Mesenchymal stem cell (in vitro differentiated cells and primary cell): Measurements from ENCODE around the gene NOS3.

Source experiments
- DNase-seq: peaks from one replicate; pipeline ENCODE4 v3.0.0-alpha.2; 2013
- H2AFZ ChIP-seq: one replicate; pipeline ENCODE4 v1.6.1; 2013; ENCODE audit warnings: low read depth, mild to moderate bottlenecking, control low read depth, inconsistent platforms, low read length, moderate library complexity
- H2AK5ac ChIP-seq: 2 replicates; pipeline ENCODE4 v1.6.1; 2013; ENCODE audit warnings: low read length, moderate library complexity, mild to moderate bottlenecking, inconsistent platforms; ENCODE audit not compliant: severe bottlenecking
- H2BK120ac ChIP-seq: one replicate; pipeline ENCODE4 v1.6.1; 2013; ENCODE audit warnings: low read depth, mild to moderate bottlenecking, inconsistent platforms, low read length, moderate library complexity
- H2BK12ac ChIP-seq, 2 experiments: one replicate each; pipeline ENCODE4 v1.6.1; 2013; ENCODE audit warnings: inconsistent platforms in 2 of 2, low read length in 2 of 2, mild to moderate bottlenecking in 2 of 2, moderate library complexity in 2 of 2, control low read depth in 1 of 2
- H2BK15ac ChIP-seq: one replicate; pipeline ENCODE4 v1.6.1; 2013; ENCODE audit warnings: mild to moderate bottlenecking, low read depth, inconsistent platforms; ENCODE audit not compliant: poor library complexity, severe bottlenecking
- H2BK5ac ChIP-seq: 2 replicates; pipeline ENCODE4 v1.6.1; 2013; ENCODE audit warnings: low read depth, mild to moderate bottlenecking, low read length, control low read depth, inconsistent platforms; ENCODE audit not compliant: poor library complexity, severe bottlenecking
- H3K14ac ChIP-seq, 2 experiments: one replicate each; pipeline ENCODE4 v1.6.1; 2013; ENCODE audit warnings: inconsistent platforms in 2 of 2, low read length in 2 of 2, control low read depth in 1 of 2, mild to moderate bottlenecking in 1 of 2, moderate library complexity in 1 of 2
- H3K18ac ChIP-seq, 2 experiments: one replicate each; pipeline ENCODE4 v1.6.1; 2013; ENCODE audit warnings: inconsistent platforms in 2 of 2, low read length in 2 of 2, control low read depth in 1 of 2, low read depth in 1 of 2, mild to moderate bottlenecking in 1 of 2
- H3K23ac ChIP-seq, 2 experiments: one replicate each; pipeline ENCODE4 v1.6.1; 2013; ENCODE audit warnings: inconsistent platforms in 2 of 2, low read length in 2 of 2, mild to moderate bottlenecking in 2 of 2, moderate library complexity in 2 of 2, control low read depth in 1 of 2
- H3K27ac ChIP-seq: 2 replicates; pipeline ENCODE4 v1.5.1; 2013; ENCODE audit warnings: mild to moderate bottlenecking, moderate library complexity, low read length, control low read depth, inconsistent platforms; ENCODE audit not compliant: poor library complexity, severe bottlenecking
- H3K27me3 ChIP-seq, 2 experiments: 2 replicates each; pipeline versions ENCODE4 v1.6.1 to v1.7.0; 2013; ENCODE audit warnings: low read length in 2 of 2, mild to moderate bottlenecking in 2 of 2, moderate library complexity in 2 of 2, control low read depth in 1 of 2, inconsistent platforms in 1 of 2; ENCODE audit not compliant: control insufficient read depth in 1 of 2, insufficient read depth in 1 of 2
- H3K36me3 ChIP-seq, 2 experiments: 2 replicates each; pipeline versions ENCODE4 v1.6.1 to v1.7.0; 2013; ENCODE audit warnings: low read length in 2 of 2, control low read depth in 1 of 2, inconsistent platforms in 1 of 2, low read depth in 1 of 2, mild to moderate bottlenecking in 1 of 2; ENCODE audit not compliant: insufficient read depth in 2 of 2, control insufficient read depth in 1 of 2
- H3K4ac ChIP-seq, 2 experiments: one replicate each; pipeline ENCODE4 v1.6.1; 2013; ENCODE audit warnings: inconsistent platforms in 2 of 2, low read length in 2 of 2, mild to moderate bottlenecking in 2 of 2, moderate library complexity in 2 of 2, control low read depth in 1 of 2, low read depth in 1 of 2
- H3K4me1 ChIP-seq: 2 replicates; pipeline ENCODE4 v1.6.1; 2013; ENCODE audit warnings: low read depth, low read length, control low read depth; ENCODE audit not compliant: control insufficient read depth, insufficient read depth
- H3K4me2 ChIP-seq: 2 replicates; pipeline ENCODE4 v1.6.1; 2013; ENCODE audit warnings: low read length, mild to moderate bottlenecking, inconsistent platforms; ENCODE audit not compliant: poor library complexity, severe bottlenecking
- H3K4me3 ChIP-seq, 2 experiments: 2 replicates each; pipeline versions ENCODE4 v1.5.1 to v1.7.0; 2013; ENCODE audit warnings: low read length in 2 of 2, mild to moderate bottlenecking in 2 of 2, control low read depth in 1 of 2, low read depth in 1 of 2; ENCODE audit not compliant: insufficient read depth in 1 of 2
- H3K79me1 ChIP-seq: replicated peaks from 2 replicates; pipeline ENCODE4 v1.6.1; 2013; ENCODE audit warnings: mild to moderate bottlenecking, control low read depth, low read length, inconsistent platforms; ENCODE audit not compliant: poor library complexity, severe bottlenecking
- H3K9ac ChIP-seq: 2 replicates; pipeline ENCODE4 v1.7.0; 2013; ENCODE audit warnings: mild to moderate bottlenecking, low read length, moderate library complexity
- H3K9me3 ChIP-seq: 2 replicates; pipeline ENCODE4 v1.7.0; 2013; ENCODE audit warnings: mild to moderate bottlenecking, low read length; ENCODE audit not compliant: control insufficient read depth
- H4K8ac ChIP-seq: one replicate; pipeline ENCODE4 v1.6.1; 2013; ENCODE audit warnings: inconsistent platforms, mild to moderate bottlenecking, low read length, moderate library complexity
- H4K91ac ChIP-seq: one replicate; pipeline ENCODE4 v1.6.1; 2013; ENCODE audit warnings: mild to moderate bottlenecking, low read length, inconsistent platforms
- WGBS: methylation state at CpG from one replicate; pipeline ENCODE4 v1.1.7; 2013; ENCODE audit warnings: mixed read lengths; 5-methylcytosine and 5-hydroxymethylcytosine counted together

Gene NOS3

GRCh38 chr7:151013733-151014497 lies 23.1 kb downstream of the NOS3 start:
- Histone ChIP-seq H2AK5ac (no peak overlapping the region), H3K36me3 (no peaks in the 10 kb centered on the region), H3K4ac (no peak overlapping the region), H2AFZ (no peak overlapping the region), H2BK120ac (no peak overlapping the region), H4K8ac (no peak overlapping the region), H3K27ac (no peak overlapping the region), H3K14ac (no peak overlapping the region), H2BK5ac (no peak overlapping the region), H3K4me3 (peak overlapping the region in 1 of 2 experiments; percentile 66), H3K79me1 (no peaks in the 10 kb centered on the region), H3K23ac (no peak overlapping the region), H3K9ac (peak overlapping the region; percentile 79), H3K27me3 (peaks cover 47 to 49% of the 10 kb centered on the region in 2 experiments), H4K91ac (peak overlapping the region; percentile 44), H3K18ac (peak overlapping the region in 1 of 2 experiments; percentile 14), H3K4me2 (no peak overlapping the region), H2BK15ac (no peak overlapping the region), H3K9me3 (no peaks in the 10 kb centered on the region), H2BK12ac (no peak overlapping the region), H3K4me1 (peaks cover 26% of the 10 kb centered on the region)
- 68% methylated on average over 53 of the region's 55 CpGs for WGBS
- no peak for DNase-seq

GRCh38 chr7:151014950-151015349 lies 24.1 kb downstream of the NOS3 start:
- no peak overlapping the region for H3K4me2 ChIP-seq
- no peak overlapping the region for H3K18ac ChIP-seq
- no peak overlapping the region for H3K14ac ChIP-seq
- no peak overlapping the region for H2BK5ac ChIP-seq
- no peaks in the 10 kb centered on the region for H3K79me1 ChIP-seq
- WGBS = 87% methylated on average over 8 of the region's 8 CpGs
- H4K8ac ChIP-seq = no peak overlapping the region
- DNase-seq = no peak
- H2BK12ac ChIP-seq = no peak overlapping the region
- H3K4me3 ChIP-seq = no peak overlapping the region
- no peaks in the 10 kb centered on the region for H3K36me3 ChIP-seq
- H2AK5ac ChIP-seq = no peak overlapping the region
- no peak overlapping the region for H2BK15ac ChIP-seq
- H2BK120ac ChIP-seq = no peak overlapping the region
- no peaks in the 10 kb centered on the region for H3K9me3 ChIP-seq
- H3K4ac ChIP-seq = no peak overlapping the region
- no peak overlapping the region for H4K91ac ChIP-seq
- H3K4me1 ChIP-seq = peaks cover 21% of the 10 kb centered on the region
- H3K27me3 ChIP-seq = peaks cover 54 to 59% of the 10 kb centered on the region in 2 experiments
- H2AFZ ChIP-seq = no peak overlapping the region
- H3K27ac ChIP-seq = no peak overlapping the region
- no peak overlapping the region for H3K23ac ChIP-seq
- H3K9ac ChIP-seq = no peak overlapping the region

- no peak overlapping the region for H2BK5ac ChIP-seq
- no peak overlapping the region for H3K4ac ChIP-seq
- no peak overlapping the region for H2AFZ ChIP-seq
- H4K8ac ChIP-seq = no peak overlapping the region
- no peak overlapping the region for H3K4me2 ChIP-seq
- H3K27ac ChIP-seq = no peak overlapping the region
- H3K4me1 ChIP-seq = peaks cover 14% of the 10 kb centered on the region
- no peak for DNase-seq
- H3K9me3 ChIP-seq = no peaks in the 10 kb centered on the region
- no peak overlapping the region for H2AK5ac ChIP-seq
- H3K23ac ChIP-seq = peak overlapping the region in 1 of 2 experiments; percentile 40
- H2BK15ac ChIP-seq = no peak overlapping the region
- H2BK120ac ChIP-seq = no peak overlapping the region
- no peak overlapping the region for H3K18ac ChIP-seq
- H2BK12ac ChIP-seq = no peak overlapping the region
- H3K14ac ChIP-seq = no peak overlapping the region
- WGBS = 94% methylated on average over 4 of the region's 5 CpGs
- peak overlapping the region; percentile 45 for H4K91ac ChIP-seq
- H3K4me3 ChIP-seq = no peak overlapping the region
- no peaks in the 10 kb centered on the region for H3K36me3 ChIP-seq
- no peaks in the 10 kb centered on the region for H3K79me1 ChIP-seq
- no peak overlapping the region for H3K9ac ChIP-seq
- peaks cover 56 to 69% of the 10 kb centered on the region in 2 experiments for H3K27me3 ChIP-seq
Measured at GRCh38 chr7:151015967-151016366, 25.1 kb downstream of the NOS3 start.

- no peak overlapping the region for H2BK5ac ChIP-seq
- no peak overlapping the region for H2AFZ ChIP-seq
- H2BK120ac ChIP-seq = no peak overlapping the region
- H3K27me3 ChIP-seq = peaks cover 59 to 74% of the 10 kb centered on the region in 2 experiments
- H4K91ac ChIP-seq = no peak overlapping the region
- H3K18ac ChIP-seq = peak overlapping the region in 1 of 2 experiments; percentile 12
- DNase-seq = no peak
- H3K14ac ChIP-seq = peak overlapping the region in 1 of 2 experiments; percentile 12
- no peak overlapping the region for H2BK15ac ChIP-seq
- H2BK12ac ChIP-seq = no peak overlapping the region
- no peaks in the 10 kb centered on the region for H3K36me3 ChIP-seq
- H4K8ac ChIP-seq = no peak overlapping the region
- H3K4me2 ChIP-seq = no peak overlapping the region
- H3K4ac ChIP-seq = peak overlapping the region in 1 of 2 experiments; percentile 51
- no peak overlapping the region for H3K27ac ChIP-seq
- no peak overlapping the region for H3K9ac ChIP-seq
- H3K79me1 ChIP-seq = no peaks in the 10 kb centered on the region
- no peaks in the 10 kb centered on the region for H3K9me3 ChIP-seq
- H3K4me3 ChIP-seq = no peak overlapping the region
- H3K4me1 ChIP-seq = peaks cover 14% of the 10 kb centered on the region
- 87% methylated on average over 8 of the region's 8 CpGs for WGBS
- no peak overlapping the region for H3K23ac ChIP-seq
- no peak overlapping the region for H2AK5ac ChIP-seq
Measured at GRCh38 chr7:151016505-151016904, 25.7 kb downstream of the NOS3 start.
